Panc1 (cell line): ENCODE measurements around the gene WDR86. TPM values are rescaled to one million over a fixed set of nuclear protein-coding genes. Genes with fewer than 3 reads are reported as not detected.

Experiments
- ATAC-seq: fragments of 200-7000 bp; cut with Tn5 transposase; 2 replicates; pipeline ENCODE4 v1.9.1; 2020; ENCODE audit warnings: mild to moderate bottlenecking, moderate library complexity
- Bru-seq: library from RNA; stranded (reverse); fragments of 400-500 nt; gene quantifications from one replicate; lab custom pipeline; 2021; lab: Mats Ljungman, UMichigan
- BruChase-seq, 2 experiments: library from RNA; stranded (reverse); fragments of 400-500 nt; gene quantifications; one replicate each; lab custom pipeline; 2021; lab: Mats Ljungman, UMichigan
- BruUV-seq: library from RNA; stranded (reverse); fragments of 400-500 nt; replicated peaks from 2 replicates; lab custom pipeline; 2021; lab: Mats Ljungman, UMichigan
- CTCF ChIA-PET: fragments of 300-600 bp; sonication (Branson Sonifier 250); formaldehyde crosslinking; loops from one replicate; lab custom pipeline; 2022; ENCODE audit warnings: antibody characterized with exemption; lab: Charles Lee
- POLR2A ChIA-PET: fragments of 300-600 bp; sonication (Branson Sonifier 250); formaldehyde crosslinking; loops from one replicate; lab custom pipeline; 2022; ENCODE audit warnings: antibody characterized with exemption; lab: Charles Lee
- DNase-seq: peaks from one replicate; pipeline ENCODE4 v3.0.0-alpha.2; 2010; ENCODE audit warnings: low read depth, low spot score
- H3K27ac ChIP-seq: 2 replicates; pipeline ENCODE4 v1.5.1; 2011; ENCODE audit warnings: mild to moderate bottlenecking, low read length, inconsistent platforms
- H3K27me3 ChIP-seq: fragments of 200-500 bp; sonication (Bioruptor generic); 2 replicates; pipeline ENCODE4 v1.6.0; 2014; ENCODE audit warnings: low read length, inconsistent platforms; ENCODE audit not compliant: control insufficient read depth, insufficient read depth
- H3K36me3 ChIP-seq: fragments of 200-500 bp; sonication (Bioruptor generic); 2 replicates; pipeline ENCODE4 v1.5.1; 2014; ENCODE audit warnings: inconsistent platforms, mild to moderate bottlenecking, low read length, moderate library complexity; ENCODE audit not compliant: control insufficient read depth, insufficient read depth
- H3K4me1 ChIP-seq: 2 replicates; pipeline ENCODE4 v1.5.1; 2011; ENCODE audit warnings: inconsistent platforms, mild to moderate bottlenecking, low read length, moderate library complexity; ENCODE audit not compliant: control insufficient read depth, insufficient read depth
- H3K4me3 ChIP-seq, 2 experiments: 2 replicates each; pipeline ENCODE4 v1.5.1; 2011 to 2012; ENCODE audit warnings: low read depth in 2 of 2, low read length in 2 of 2, mild to moderate bottlenecking in 2 of 2, inconsistent platforms in 1 of 2, moderate library complexity in 1 of 2
- H3K9me3 ChIP-seq: fragments of 200-500 bp; sonication (Bioruptor generic); 2 replicates; pipeline ENCODE4 v1.5.1; 2014; ENCODE audit warnings: low read depth, mild to moderate bottlenecking, inconsistent platforms, low read length, moderate library complexity; ENCODE audit not compliant: control insufficient read depth, insufficient read depth
- POLR2AphosphoS5 ChIP-seq: IDR thresholded peaks from 2 replicates; pipeline ENCODE4 v1.6.1; 2012; ENCODE audit warnings: mild to moderate bottlenecking, low read depth, low read length, moderate library complexity
- SIN3A ChIP-seq: IDR thresholded peaks from 2 replicates; pipeline ENCODE4 v1.6.1; 2012; ENCODE audit warnings: low read depth, mild to moderate bottlenecking, low read length, moderate library complexity, borderline replicate concordance; ENCODE audit not compliant: insufficient read depth
- TCF7L2 ChIP-seq: IDR thresholded peaks from 2 replicates; pipeline ENCODE4 v1.6.1; 2011; ENCODE audit warnings: mild to moderate bottlenecking, low read depth, low read length, inconsistent platforms
- in situ Hi-C: cut with HindIII; loops from 2 replicates; pipeline ENCODE4 v1.10.0; 2016; ENCODE audit warnings: low sequenced_read_pairs, low pct_unique_long_range_greater_than_20kb
- intact Hi-C: fragments of 100-400 bp; cut with micrococcal nuclease; formaldehyde crosslinking; loops from one replicate; pipeline ENCODE4 v1.10.0; 2022; ENCODE audit not compliant: unreplicated experiment
- long read RNA-seq: library from polyadenylated mRNA; unstranded; transcript quantifications from one replicate; pipeline ENCODE4 v2.0.0, GENCODE V29; 2021; ENCODE audit not compliant: unreplicated experiment
- polyA plus RNA-seq: library from polyadenylated mRNA; unstranded; fragments of >200 nt; gene quantifications from one replicate; pipeline ENCODE4 v1.2.1, GENCODE V29; 2012; ENCODE audit warnings: missing spikeins; ENCODE audit not compliant: insufficient read length
- total RNA-seq: library from RNA; stranded (reverse); gene quantifications from one replicate; pipeline ENCODE4 v1.2.1, GENCODE V29; 2021; ENCODE audit not compliant: unreplicated experiment
- TF ChIP-seq, protein P1 (sequence below), 2 experiments: IDR thresholded peaks; 2 replicates each; pipeline ENCODE4 v1.6.1; 2011 to 2012; ENCODE audit warnings: low read depth in 2 of 2, control low read depth in 1 of 2, low read length in 1 of 2, mild to moderate bottlenecking in 1 of 2, moderate library complexity in 1 of 2; ENCODE audit not compliant: insufficient read depth in 1 of 2
- TF ChIP-seq, protein P2 (sequence below): fragments of 450-650 bp; IDR thresholded peaks from 2 replicates; pipeline ENCODE4 v1.5.1; 2017; ENCODE audit warnings: mild to moderate bottlenecking

Gene WDR86, protein sequence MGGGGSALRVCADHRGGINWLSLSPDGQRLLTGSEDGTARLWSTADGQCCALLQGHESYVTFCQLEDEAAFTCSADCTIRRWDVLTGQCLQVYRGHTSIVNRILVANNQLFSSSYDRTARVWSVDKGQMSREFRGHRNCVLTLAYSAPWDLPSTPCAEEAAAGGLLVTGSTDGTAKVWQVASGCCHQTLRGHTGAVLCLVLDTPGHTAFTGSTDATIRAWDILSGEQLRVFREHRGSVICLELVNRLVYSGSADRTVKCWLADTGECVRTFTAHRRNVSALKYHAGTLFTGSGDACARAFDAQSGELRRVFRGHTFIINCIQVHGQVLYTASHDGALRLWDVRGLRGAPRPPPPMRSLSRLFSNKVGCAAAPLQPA
- total RNA-seq, result 0.72 TPM
- 1.2 TPM for polyA plus RNA-seq
- percentile 25 among the genes with signal in this experiment for Bru-seq, nascent RNA
- BruChase-seq, experiment 1, labeled RNA remaining after a 2-hour chase, result percentile 24 among the genes with signal in this experiment
- percentile 27 among the genes with signal in this experiment for BruChase-seq, experiment 2, labeled RNA remaining after a 6-hour chase
- long read RNA-seq, result 0 reads

DNA sequence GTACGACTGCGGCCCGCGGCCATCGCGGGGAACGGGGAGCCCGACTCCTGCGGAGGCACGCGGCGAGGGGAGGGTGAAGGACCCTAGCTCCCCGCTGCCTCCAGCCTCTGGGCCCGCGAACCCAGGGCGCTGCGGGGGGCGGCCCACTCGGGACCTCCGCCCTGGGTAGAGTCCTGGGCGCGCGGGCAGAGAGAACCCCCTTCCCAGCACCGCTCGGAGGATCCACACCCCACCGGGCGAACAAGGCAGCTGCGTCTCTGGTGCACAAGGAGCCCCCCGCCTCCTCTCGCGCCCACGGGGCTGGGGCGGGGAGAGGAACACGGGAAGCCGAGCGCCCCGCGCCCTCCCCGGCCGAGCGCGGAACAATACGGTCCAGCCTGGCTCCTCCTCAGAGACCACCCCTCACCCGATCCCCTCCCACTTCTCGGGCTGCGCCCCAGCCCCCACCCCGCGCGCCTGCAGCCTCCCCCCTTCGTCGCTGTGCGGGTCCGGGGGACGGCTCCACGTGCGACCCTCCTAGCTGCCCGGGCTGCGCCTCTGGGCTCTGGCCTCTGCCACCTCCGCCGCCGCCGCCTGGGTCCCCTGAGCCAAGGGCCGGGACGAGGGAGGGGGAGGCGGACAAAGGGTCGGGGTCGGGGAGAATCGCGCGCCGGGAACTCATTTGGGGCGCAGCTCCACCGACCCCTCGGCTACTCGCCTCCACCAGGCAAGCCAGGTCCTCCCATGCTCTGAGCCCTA, at the start of gene WDR86:
WDR86 (minus strand) TSS at position 372 of the 738 bp plus-strand sequence. CDS start 449 bp downstream, outside the sequence.
- ChIA-PET POLR2A (no interaction called here), CTCF (no interaction called here)
- Histone ChIP-seq H3K27me3 (no peaks in the 10 kb centered on the region), H3K4me3 (peak within 1 kb of the TSS; percentile 37 to 51), H3K9me3 (no peaks in the 10 kb centered on the region), H3K27ac (peak within 1 kb of the TSS; percentile 57; the same call in 1 of the 2 replicates), H3K4me1 (no peaks in the 10 kb centered on the region; the same call in none of the 2 replicates), H3K36me3 (no peaks in the 10 kb centered on the region)
- DNase-seq (no peak), ATAC-seq (no peak)
- TF ChIP-seq POLR2AphosphoS5 (no peak), SIN3A (no peak), TCF7L2 (no peak)
- TF ChIP-seq, protein P1, sequence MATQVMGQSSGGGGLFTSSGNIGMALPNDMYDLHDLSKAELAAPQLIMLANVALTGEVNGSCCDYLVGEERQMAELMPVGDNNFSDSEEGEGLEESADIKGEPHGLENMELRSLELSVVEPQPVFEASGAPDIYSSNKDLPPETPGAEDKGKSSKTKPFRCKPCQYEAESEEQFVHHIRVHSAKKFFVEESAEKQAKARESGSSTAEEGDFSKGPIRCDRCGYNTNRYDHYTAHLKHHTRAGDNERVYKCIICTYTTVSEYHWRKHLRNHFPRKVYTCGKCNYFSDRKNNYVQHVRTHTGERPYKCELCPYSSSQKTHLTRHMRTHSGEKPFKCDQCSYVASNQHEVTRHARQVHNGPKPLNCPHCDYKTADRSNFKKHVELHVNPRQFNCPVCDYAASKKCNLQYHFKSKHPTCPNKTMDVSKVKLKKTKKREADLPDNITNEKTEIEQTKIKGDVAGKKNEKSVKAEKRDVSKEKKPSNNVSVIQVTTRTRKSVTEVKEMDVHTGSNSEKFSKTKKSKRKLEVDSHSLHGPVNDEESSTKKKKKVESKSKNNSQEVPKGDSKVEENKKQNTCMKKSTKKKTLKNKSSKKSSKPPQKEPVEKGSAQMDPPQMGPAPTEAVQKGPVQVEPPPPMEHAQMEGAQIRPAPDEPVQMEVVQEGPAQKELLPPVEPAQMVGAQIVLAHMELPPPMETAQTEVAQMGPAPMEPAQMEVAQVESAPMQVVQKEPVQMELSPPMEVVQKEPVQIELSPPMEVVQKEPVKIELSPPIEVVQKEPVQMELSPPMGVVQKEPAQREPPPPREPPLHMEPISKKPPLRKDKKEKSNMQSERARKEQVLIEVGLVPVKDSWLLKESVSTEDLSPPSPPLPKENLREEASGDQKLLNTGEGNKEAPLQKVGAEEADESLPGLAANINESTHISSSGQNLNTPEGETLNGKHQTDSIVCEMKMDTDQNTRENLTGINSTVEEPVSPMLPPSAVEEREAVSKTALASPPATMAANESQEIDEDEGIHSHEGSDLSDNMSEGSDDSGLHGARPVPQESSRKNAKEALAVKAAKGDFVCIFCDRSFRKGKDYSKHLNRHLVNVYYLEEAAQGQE (IDR thresholded peaks at IDR 0.05; ENCODE audit: insufficient read depth in 1 of 2, low read depth in 2 of 2, low read length in 1 of 2), result no peak
- TF ChIP-seq, protein P2, sequence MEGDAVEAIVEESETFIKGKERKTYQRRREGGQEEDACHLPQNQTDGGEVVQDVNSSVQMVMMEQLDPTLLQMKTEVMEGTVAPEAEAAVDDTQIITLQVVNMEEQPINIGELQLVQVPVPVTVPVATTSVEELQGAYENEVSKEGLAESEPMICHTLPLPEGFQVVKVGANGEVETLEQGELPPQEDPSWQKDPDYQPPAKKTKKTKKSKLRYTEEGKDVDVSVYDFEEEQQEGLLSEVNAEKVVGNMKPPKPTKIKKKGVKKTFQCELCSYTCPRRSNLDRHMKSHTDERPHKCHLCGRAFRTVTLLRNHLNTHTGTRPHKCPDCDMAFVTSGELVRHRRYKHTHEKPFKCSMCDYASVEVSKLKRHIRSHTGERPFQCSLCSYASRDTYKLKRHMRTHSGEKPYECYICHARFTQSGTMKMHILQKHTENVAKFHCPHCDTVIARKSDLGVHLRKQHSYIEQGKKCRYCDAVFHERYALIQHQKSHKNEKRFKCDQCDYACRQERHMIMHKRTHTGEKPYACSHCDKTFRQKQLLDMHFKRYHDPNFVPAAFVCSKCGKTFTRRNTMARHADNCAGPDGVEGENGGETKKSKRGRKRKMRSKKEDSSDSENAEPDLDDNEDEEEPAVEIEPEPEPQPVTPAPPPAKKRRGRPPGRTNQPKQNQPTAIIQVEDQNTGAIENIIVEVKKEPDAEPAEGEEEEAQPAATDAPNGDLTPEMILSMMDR, result no peak
- intact Hi-C loops (no loop called here), in situ Hi-C loops (no loop called here)
- BruUV-seq, result no TSS peak

DNA sequence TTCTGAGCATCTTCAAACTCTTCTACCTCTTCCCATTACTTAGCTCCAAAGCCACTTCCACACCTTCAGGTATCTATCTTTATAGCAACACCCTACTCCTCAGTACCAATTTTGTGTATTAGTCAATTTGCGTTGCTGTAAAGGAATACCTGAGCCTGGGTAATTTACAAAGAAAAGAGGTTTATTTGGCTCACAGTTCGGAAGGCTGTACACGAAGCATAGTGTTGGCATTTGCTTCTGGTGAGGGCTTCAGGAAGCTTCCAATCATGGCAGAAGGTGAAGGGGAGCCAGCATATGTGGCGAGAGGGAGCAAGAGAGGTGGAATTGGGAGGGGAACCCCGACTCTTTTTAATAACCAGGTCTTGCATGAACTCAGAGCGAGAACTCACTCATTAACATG, 47.7 kb upstream of the WDR86 start:
- no peak for ATAC-seq
- intact Hi-C loops, result loop anchor here (10.0 kb wide), 1 partner anchor 297 kb away; no protein-coding TSS in a partner anchor
- H3K36me3 ChIP-seq, result no peaks in the 10 kb centered on the region
- POLR2A ChIA-PET, result no interaction called here
- in situ Hi-C loops, result no loop called here
- no TSS peak for BruUV-seq
- no peaks in the 10 kb centered on the region for H3K27me3 ChIP-seq
- CTCF ChIA-PET, result no interaction called here
- TF ChIP-seq, protein P1 (IDR thresholded peaks at IDR 0.05; ENCODE audit: insufficient read depth in 1 of 2, low read depth in 2 of 2, low read length in 1 of 2), result no peak
- TF ChIP-seq, protein P2, result no peak
- TF ChIP-seq POLR2AphosphoS5 (no peak), SIN3A (no peak), TCF7L2 (no peak)
- H3K4me1 ChIP-seq, result peaks cover 44% of the 10 kb centered on the region
- H3K4me3 ChIP-seq, result no peak overlapping the region
- H3K27ac ChIP-seq, result peak overlapping the region; percentile 98
- H3K9me3 ChIP-seq, result no peaks in the 10 kb centered on the region
- DNase-seq, result no peak
